Activated naive CD8-positive, alpha-beta T cell treated with anti-CD3 and anti-CD28 coated beads, Interleukin-2, amount 10 ng/mL, durations not matched to agents 7 days and 5 days (primary cell): ENCODE data around the gene PRKD3. TPM values are rescaled to one million over a fixed set of nuclear protein-coding genes. Genes with fewer than 3 reads are reported as not detected.
"Not testable (repeated sequence)": the region's sequence is repeated elsewhere in the genome, so short reads cannot be mapped to it uniquely, and the experiment has no call there.

ENCODE experiments used
- ATAC-seq: fragments of 150-1000 bp; cut with Tn5 transposase; one replicate; pipeline ENCODE4 v1.10.0; 2021; ENCODE audit warnings: low read depth, moderate library complexity
- POLR2A ChIA-PET: fragments of 350-600 bp; sonication (Branson Sonifier 250); formaldehyde crosslinking; loops from one replicate; lab custom pipeline; 2021; ENCODE audit warnings: antibody characterized with exemption; lab: Charles Lee
- DNase-seq: peaks from one replicate; pipeline ENCODE4 v3.0.0; 2021
- H3K27ac Mint-ChIP-seq: one replicate; pipeline ENCODE4 v1.8.0; 2022; ENCODE audit warnings: mild to moderate bottlenecking, mixed read lengths
- H3K27me3 Mint-ChIP-seq: one replicate; pipeline ENCODE4 v1.8.0; 2022; ENCODE audit warnings: mild to moderate bottlenecking, moderate library complexity, mixed read lengths
- H3K36me3 Mint-ChIP-seq: one replicate; pipeline ENCODE4 v1.8.0; 2021; ENCODE audit warnings: mild to moderate bottlenecking, mixed read lengths
- H3K4me1 Mint-ChIP-seq: one replicate; pipeline ENCODE4 v1.8.0; 2021; ENCODE audit warnings: mixed read lengths
- H3K4me3 Mint-ChIP-seq: one replicate; pipeline ENCODE4 v1.8.0; 2022; ENCODE audit warnings: mild to moderate bottlenecking, moderate library complexity, mixed read lengths
- H3K9me3 Mint-ChIP-seq: one replicate; pipeline ENCODE4 v1.8.0; 2021; ENCODE audit warnings: mixed read lengths
- total RNA-seq, 2 experiments: library from RNA; stranded (reverse); gene quantifications; one replicate each; pipeline ENCODE4 v1.2.3, GENCODE V29; 2021

PRKD3 gene
- total RNA-seq, 2 experiments from 2014 or later, result 25.0 to 31.3 TPM

GRCh38 chr2:37294858-37295257 lies 29.8 kb downstream of the PRKD3 start:
- POLR2A ChIA-PET, H3K27ac Mint-ChIP-seq, H3K27me3 Mint-ChIP-seq, DNase-seq, H3K4me3 Mint-ChIP-seq, H3K36me3 Mint-ChIP-seq, H3K9me3 Mint-ChIP-seq, H3K4me1 Mint-ChIP-seq, ATAC-seq: not testable (repeated sequence)

GRCh38 chr2:37291680-37292079 lies 33.0 kb downstream of the PRKD3 start:
- POLR2A ChIA-PET, result no interaction called here
- Mint-ChIP-seq H3K4me3 (no peak overlapping the region), H3K36me3 (peaks cover 11% of the 10 kb centered on the region), H3K4me1 (peaks cover 3% of the 10 kb centered on the region), H3K27ac (no peak overlapping the region), H3K9me3 (no peaks in the 10 kb centered on the region), H3K27me3 (no peaks in the 10 kb centered on the region)
- DNase-seq (no peak), ATAC-seq (no peak)

GRCh38 chr2:37287966-37288365 lies 36.7 kb downstream of the PRKD3 start:
- peaks cover 11% of the 10 kb centered on the region for H3K36me3 Mint-ChIP-seq
- no peak overlapping the region for H3K27ac Mint-ChIP-seq
- no peaks in the 10 kb centered on the region for H3K27me3 Mint-ChIP-seq
- ATAC-seq (no peak), DNase-seq (no peak)
- no peaks in the 10 kb centered on the region for H3K9me3 Mint-ChIP-seq
- H3K4me3 Mint-ChIP-seq, result no peak overlapping the region
- H3K4me1 Mint-ChIP-seq, result peaks cover 1% of the 10 kb centered on the region
- POLR2A ChIA-PET, result no interaction called here

- no peak overlapping the region for H3K27ac Mint-ChIP-seq
- DNase-seq (no peak), ATAC-seq (no peak)
- H3K9me3 Mint-ChIP-seq, result no peaks in the 10 kb centered on the region
- H3K4me1 Mint-ChIP-seq, result peaks cover 3% of the 10 kb centered on the region
- H3K4me3 Mint-ChIP-seq, result no peak overlapping the region
- POLR2A ChIA-PET, result no interaction called here
- peaks cover 14% of the 10 kb centered on the region for H3K36me3 Mint-ChIP-seq
- no peaks in the 10 kb centered on the region for H3K27me3 Mint-ChIP-seq
Observed at GRCh38 chr2:37284381-37284780, 40.3 kb downstream of the PRKD3 start.

GRCh38 chr2:37283207-37283606 lies 41.4 kb downstream of the PRKD3 start:
- Mint-ChIP-seq H3K27ac (no peak overlapping the region), H3K4me3 (no peak overlapping the region), H3K4me1 (peaks cover 3% of the 10 kb centered on the region), H3K36me3 (peaks cover 14% of the 10 kb centered on the region), H3K27me3 (no peaks in the 10 kb centered on the region), H3K9me3 (no peaks in the 10 kb centered on the region)
- POLR2A ChIA-PET, result no interaction called here
- no peak for ATAC-seq
- DNase-seq, result no peak

- Mint-ChIP-seq H3K4me3 (no peak overlapping the region), H3K9me3 (no peaks in the 10 kb centered on the region), H3K27me3 (no peaks in the 10 kb centered on the region), H3K36me3 (peaks cover 14% of the 10 kb centered on the region), H3K4me1 (peaks cover 3% of the 10 kb centered on the region), H3K27ac (no peak overlapping the region)
- DNase-seq (no peak), ATAC-seq (no peak)
- POLR2A ChIA-PET, result no interaction called here
Observed at GRCh38 chr2:37282746-37283145, 41.9 kb downstream of the PRKD3 start.

- no peak for ATAC-seq
- no peaks in the 10 kb centered on the region for H3K27me3 Mint-ChIP-seq
- no peak for DNase-seq
- H3K9me3 Mint-ChIP-seq, result no peaks in the 10 kb centered on the region
- no peak overlapping the region for H3K4me3 Mint-ChIP-seq
- no peak overlapping the region for H3K27ac Mint-ChIP-seq
- peaks cover 3% of the 10 kb centered on the region for H3K4me1 Mint-ChIP-seq
- peaks cover 12% of the 10 kb centered on the region for H3K36me3 Mint-ChIP-seq
- POLR2A ChIA-PET, result no interaction called here
Observed at GRCh38 chr2:37281916-37282315, 42.7 kb downstream of the PRKD3 start.

- DNase-seq (no peak), ATAC-seq (no peak)
- H3K27me3 Mint-ChIP-seq, result no peaks in the 10 kb centered on the region
- no peaks in the 10 kb centered on the region for H3K9me3 Mint-ChIP-seq
- no peaks in the 10 kb centered on the region for H3K4me1 Mint-ChIP-seq
- POLR2A ChIA-PET, result no interaction called here
- no peak overlapping the region for H3K4me3 Mint-ChIP-seq
- H3K36me3 Mint-ChIP-seq, result peaks cover 9% of the 10 kb centered on the region
- H3K27ac Mint-ChIP-seq, result no peak overlapping the region
Observed at GRCh38 chr2:37276291-37276690, 48.3 kb downstream of the PRKD3 start.

Other genes starting within 250 kb of the PRKD3 start
- gene HEATR5B, start 240.5 kb downstream of the PRKD3 start, total RNA-seq, result 10 to 100 TPM; 24.0 to 24.3 TPM
- gene GPATCH11, start 240.3 kb downstream of the PRKD3 start, total RNA-seq, result 10 to 100 TPM; 10.3 to 12.1 TPM
- gene EIF2AK2, start 167.9 kb downstream of the PRKD3 start, total RNA-seq, result 100 to 1,000 TPM; 101 to 121 TPM
- gene SULT6B1, start 136.2 kb downstream of the PRKD3 start, total RNA-seq, result not detected
- gene CEBPZOS, start 128.3 kb downstream of the PRKD3 start, total RNA-seq, result 10 to 100 TPM; 38.1 to 41.8 TPM
- gene CEBPZ, start 93.2 kb downstream of the PRKD3 start, total RNA-seq, result 10 to 100 TPM; 63.7 to 66.5 TPM
- gene NDUFAF7, start 93.2 kb downstream of the PRKD3 start, total RNA-seq, result 10 to 100 TPM; 24.4 to 24.7 TPM
- 1 to 10 TPM in 1 of 2 experiments, under 1 TPM in 1; 0.50 to 1.1 TPM for gene QPCT, start 19.8 kb upstream of the PRKD3 start, total RNA-seq